ENCODE measurements around the gene TOM1L2.

DNA sequence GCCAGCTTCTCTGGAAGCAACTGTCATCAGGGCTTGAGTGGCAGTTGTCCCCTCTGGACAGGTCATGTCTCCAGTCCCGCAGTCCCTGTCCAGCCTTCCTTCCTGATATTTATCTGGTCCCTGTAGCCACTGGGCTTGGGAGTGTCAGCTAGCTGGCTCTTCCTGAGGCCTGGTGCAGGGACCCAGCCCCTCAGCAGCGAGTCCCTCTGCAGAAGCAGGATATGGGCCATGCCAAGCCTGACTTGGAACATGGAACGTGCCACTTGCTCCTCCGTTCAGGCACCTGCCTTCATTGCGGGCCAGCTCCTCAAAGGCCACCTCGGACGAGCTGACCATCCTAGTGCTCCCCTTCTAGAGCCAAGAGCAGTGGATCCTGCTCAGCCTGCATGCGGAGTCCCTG is 26.7 kb upstream of the TOM1L2 start:
- TF ChIP-seq, protein P1, sequence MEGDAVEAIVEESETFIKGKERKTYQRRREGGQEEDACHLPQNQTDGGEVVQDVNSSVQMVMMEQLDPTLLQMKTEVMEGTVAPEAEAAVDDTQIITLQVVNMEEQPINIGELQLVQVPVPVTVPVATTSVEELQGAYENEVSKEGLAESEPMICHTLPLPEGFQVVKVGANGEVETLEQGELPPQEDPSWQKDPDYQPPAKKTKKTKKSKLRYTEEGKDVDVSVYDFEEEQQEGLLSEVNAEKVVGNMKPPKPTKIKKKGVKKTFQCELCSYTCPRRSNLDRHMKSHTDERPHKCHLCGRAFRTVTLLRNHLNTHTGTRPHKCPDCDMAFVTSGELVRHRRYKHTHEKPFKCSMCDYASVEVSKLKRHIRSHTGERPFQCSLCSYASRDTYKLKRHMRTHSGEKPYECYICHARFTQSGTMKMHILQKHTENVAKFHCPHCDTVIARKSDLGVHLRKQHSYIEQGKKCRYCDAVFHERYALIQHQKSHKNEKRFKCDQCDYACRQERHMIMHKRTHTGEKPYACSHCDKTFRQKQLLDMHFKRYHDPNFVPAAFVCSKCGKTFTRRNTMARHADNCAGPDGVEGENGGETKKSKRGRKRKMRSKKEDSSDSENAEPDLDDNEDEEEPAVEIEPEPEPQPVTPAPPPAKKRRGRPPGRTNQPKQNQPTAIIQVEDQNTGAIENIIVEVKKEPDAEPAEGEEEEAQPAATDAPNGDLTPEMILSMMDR (IDR thresholded peaks at IDR 0.05; ENCODE audit: low read depth, low read length, poor library complexity, severe bottlenecking), result no peak
- no peak for TF ChIP-seq EZH2phosphoT487 (IDR thresholded peaks at IDR 0.05; ENCODE audit: borderline replicate concordance, low read length)
